Breast epithelium (tissue), 4 donors: ENCODE results near the gene RASSF7. TPM values are rescaled to one million over a fixed set of nuclear protein-coding genes. Genes with fewer than 3 reads are reported as not detected.

ENCODE experiments used
- DNase-seq, 2 donors: peaks; one replicate each; pipeline ENCODE4 v3.0.0-alpha.2; 2019; ENCODE audit warnings: low spot score in 2 of 2
- H3K27ac ChIP-seq, 2 donors: fragments of 200-600 bp; sonication (generic) in 1 of 2; one replicate each; pipeline ENCODE4 v1.5.1; 2016 to 2019; ENCODE audit warnings: mild to moderate bottlenecking in 1 of 2
- H3K27me3 ChIP-seq, 2 donors: fragments of 200-600 bp; sonication (generic) in 1 of 2; one replicate each; pipeline versions ENCODE4 v1.5.1 to v1.6.0; 2017 to 2019; ENCODE audit warnings: control low read depth in 1 of 2, mild to moderate bottlenecking in 1 of 2
- H3K36me3 ChIP-seq: fragments of 200-600 bp; one replicate; pipeline ENCODE4 v1.5.1; 2019
- H3K4me1 ChIP-seq, 2 donors: fragments of 200-600 bp; sonication (generic); one replicate each; pipeline ENCODE4 v1.5.1; 2016 to 2019; ENCODE audit warnings: control low read depth in 1 of 2
- H3K4me3 ChIP-seq, 3 donors: fragments of 200-600 bp; sonication (generic); 1 replicate in 2 of 3; 2 replicates in 1 of 3; pipeline ENCODE4 v1.5.1; 2016 to 2019; ENCODE audit warnings: mild to moderate bottlenecking in 3 of 3, moderate library complexity in 2 of 3
- H3K9me3 ChIP-seq, 2 donors: fragments of 200-600 bp; sonication (generic) in 1 of 2; one replicate each; pipeline ENCODE4 v1.5.1; 2016 to 2019; ENCODE audit warnings: control low read depth in 1 of 2
- CTCF ChIP-seq, 3 donors: fragments of 450-650 bp; IDR thresholded peaks; one replicate each; pipeline ENCODE4 v1.5.1; 2016 to 2017; ENCODE audit warnings: antibody characterized with exemption in 3 of 3, mild to moderate bottlenecking in 3 of 3, moderate library complexity in 3 of 3
- POLR2A ChIP-seq: fragments of 450-650 bp; IDR thresholded peaks from one replicate; pipeline ENCODE4 v1.6.1; 2016; ENCODE audit warnings: antibody characterized with exemption, mild to moderate bottlenecking, moderate library complexity
- POLR2AphosphoS5 ChIP-seq, 3 donors: sonication (generic); formaldehyde crosslinking; IDR thresholded peaks; one replicate each; pipeline ENCODE4 v1.6.1; 2017; ENCODE audit warnings: antibody characterized with exemption in 3 of 3
- intact Hi-C: fragments of 100-400 bp; cut with DNase I; formaldehyde crosslinking; loops from one replicate; pipeline ENCODE4 v1.15.1; 2023; ENCODE audit warnings: low total_unique reads
- total RNA-seq, 3 donors: library from RNA; depleted of rRNA; stranded (reverse); fragments of >200 nt; gene quantifications; one replicate each; pipeline ENCODE4 v1.1.0, GENCODE V29; 2016

Gene RASSF7
- total RNA-seq, 3 donors from 2014 or later = 7.5 to 58.5 (median 33.1) TPM

DNA sequence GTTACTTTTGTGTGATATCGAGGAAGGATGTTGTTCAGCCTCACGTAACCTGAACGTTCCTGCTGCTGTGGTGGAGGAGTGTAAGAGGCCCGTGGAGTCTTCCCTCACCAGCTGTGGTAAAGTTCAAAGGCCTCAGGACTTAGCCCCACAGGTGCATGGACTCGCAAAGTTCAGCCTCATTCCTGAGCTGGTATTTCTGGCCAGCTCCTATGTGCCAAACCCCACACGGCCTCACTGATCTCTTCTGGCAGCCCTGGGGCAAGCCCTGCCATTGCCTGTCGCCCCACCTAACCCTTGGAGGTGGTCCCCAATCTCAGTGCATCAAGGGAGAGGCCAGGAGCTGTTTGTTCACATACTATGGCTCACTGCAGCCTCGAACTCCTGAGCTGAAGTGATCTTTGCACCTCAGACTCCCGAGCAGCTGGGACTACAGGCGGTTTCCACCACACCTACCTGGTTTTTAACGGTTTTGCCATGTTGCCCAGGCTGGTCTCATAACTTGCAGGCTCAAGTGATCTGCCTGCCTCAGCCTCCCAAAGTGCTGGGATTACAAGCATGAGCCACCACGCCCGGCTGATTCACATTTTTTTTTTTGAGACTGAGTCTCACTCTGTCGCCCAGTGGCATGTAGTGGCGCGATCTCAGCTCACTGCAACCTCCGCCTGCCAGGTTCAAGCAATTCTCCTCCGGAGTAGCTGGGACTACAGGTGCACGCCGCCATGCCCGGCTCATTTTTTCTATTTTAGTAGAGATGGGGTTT is 17.7 kb downstream of the RASSF7 start:
- no peak for DNase-seq
- Histone ChIP-seq H3K36me3 (no peaks in the 10 kb centered on the region), H3K27ac (no peak overlapping the region), H3K4me3 (peak overlapping the region; percentile 86 to 96 (median 91)), H3K27me3 (no peaks in the 10 kb centered on the region), H3K4me1 (peaks cover 11 to 38% of the 10 kb centered on the region in 2 donors), H3K9me3 (no peaks in the 10 kb centered on the region)
- intact Hi-C loops = no loop called here
- TF ChIP-seq POLR2AphosphoS5 (IDR thresholded peaks at IDR 0.05) (no peak), POLR2A (no peak), CTCF (IDR thresholded peaks at IDR 0.05) (no peak)

- H3K9me3 ChIP-seq = no peaks in the 10 kb centered on the region
- no peaks in the 10 kb centered on the region for H3K36me3 ChIP-seq
- intact Hi-C loops = no loop called here
- no peak for TF ChIP-seq CTCF (IDR thresholded peaks at IDR 0.05)
- no peak for DNase-seq
- H3K27ac ChIP-seq = no peak overlapping the region
- H3K4me3 ChIP-seq = no peak overlapping the region
- H3K4me1 ChIP-seq = peaks cover 11 to 30% of the 10 kb centered on the region in 2 donors
- no peaks in the 10 kb centered on the region for H3K27me3 ChIP-seq
These were observed 19.2 kb downstream of the RASSF7 start for GRCh38 chr11:579830-580601.

- H3K4me3 ChIP-seq = no peak overlapping the region
- H3K36me3 ChIP-seq = no peaks in the 10 kb centered on the region
- no peak overlapping the region for H3K27ac ChIP-seq
- H3K9me3 ChIP-seq = no peaks in the 10 kb centered on the region
- TF ChIP-seq POLR2AphosphoS5 (IDR thresholded peaks at IDR 0.05) (no peak), POLR2A (no peak), CTCF (IDR thresholded peaks at IDR 0.05) (no peak)
- intact Hi-C loops = no loop called here
- no peaks in the 10 kb centered on the region for H3K27me3 ChIP-seq
- no peak for DNase-seq
- H3K4me1 ChIP-seq = peaks cover 11 to 29% of the 10 kb centered on the region in 2 donors
These were observed 20.6 kb downstream of the RASSF7 start for GRCh38 chr11:581342-581741.

DNA sequence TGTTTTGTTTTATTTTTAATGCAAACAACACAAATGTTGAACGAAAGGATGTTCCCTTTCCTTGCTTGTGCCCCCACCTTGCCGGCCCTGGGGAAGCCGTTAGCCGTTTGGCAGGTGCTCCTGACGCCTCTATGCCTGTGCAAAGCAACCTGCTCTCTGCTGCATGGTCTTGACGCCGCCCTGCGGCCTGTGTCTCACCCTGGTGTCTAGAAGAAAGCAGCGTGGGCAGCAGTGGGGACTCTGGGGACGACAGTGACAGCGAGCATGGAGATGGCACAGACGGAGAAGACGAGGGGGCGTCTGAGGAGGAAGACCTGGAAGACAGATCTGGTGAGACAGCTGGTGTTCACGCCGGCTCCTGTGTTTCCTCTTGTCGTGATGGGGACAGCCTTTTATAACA is 21.0 kb downstream of the RASSF7 start:
- H3K27me3 ChIP-seq = no peaks in the 10 kb centered on the region
- no peak overlapping the region for H3K4me3 ChIP-seq
- H3K4me1 ChIP-seq = peaks cover 11 to 29% of the 10 kb centered on the region in 2 donors
- H3K27ac ChIP-seq = no peak overlapping the region
- intact Hi-C loops = no loop called here
- no peaks in the 10 kb centered on the region for H3K36me3 ChIP-seq
- TF ChIP-seq CTCF (IDR thresholded peaks at IDR 0.05) = no peak
- no peak for TF ChIP-seq POLR2A
- TF ChIP-seq POLR2AphosphoS5 (IDR thresholded peaks at IDR 0.05) = no peak
- no peak for DNase-seq
- no peaks in the 10 kb centered on the region for H3K9me3 ChIP-seq

- peaks cover 3% of the 10 kb centered on the region for H3K36me3 ChIP-seq
- intact Hi-C loops = no loop called here
- H3K4me3 ChIP-seq = no peak overlapping the region
- no peaks in the 10 kb centered on the region for H3K27me3 ChIP-seq
- TF ChIP-seq POLR2A = no peak
- TF ChIP-seq POLR2AphosphoS5 (IDR thresholded peaks at IDR 0.05) = no peak
- TF ChIP-seq CTCF (IDR thresholded peaks at IDR 0.05) = no peak
- no peak for DNase-seq
- H3K9me3 ChIP-seq = no peaks in the 10 kb centered on the region
- H3K4me1 ChIP-seq = peaks cover 0 to 6% of the 10 kb centered on the region in 2 donors
- no peak overlapping the region for H3K27ac ChIP-seq
These were observed 23.5 kb downstream of the RASSF7 start for GRCh38 chr11:584287-584686.
